Islet precursor cell (in vitro differentiated cells): Measurements from ENCODE around the gene ANP32A.
A peak's percentile ranks its signal among the peaks of the same experiment; 100 is the strongest.
"Not testable (repeated sequence)": the region's sequence is repeated elsewhere in the genome, so short reads cannot be mapped to it uniquely, and the experiment has no call there.

Experiments used
- DNase-seq: peaks from one replicate; pipeline ENCODE4 v3.0.0-alpha.2; 2018

Gene ANP32A

DNA sequence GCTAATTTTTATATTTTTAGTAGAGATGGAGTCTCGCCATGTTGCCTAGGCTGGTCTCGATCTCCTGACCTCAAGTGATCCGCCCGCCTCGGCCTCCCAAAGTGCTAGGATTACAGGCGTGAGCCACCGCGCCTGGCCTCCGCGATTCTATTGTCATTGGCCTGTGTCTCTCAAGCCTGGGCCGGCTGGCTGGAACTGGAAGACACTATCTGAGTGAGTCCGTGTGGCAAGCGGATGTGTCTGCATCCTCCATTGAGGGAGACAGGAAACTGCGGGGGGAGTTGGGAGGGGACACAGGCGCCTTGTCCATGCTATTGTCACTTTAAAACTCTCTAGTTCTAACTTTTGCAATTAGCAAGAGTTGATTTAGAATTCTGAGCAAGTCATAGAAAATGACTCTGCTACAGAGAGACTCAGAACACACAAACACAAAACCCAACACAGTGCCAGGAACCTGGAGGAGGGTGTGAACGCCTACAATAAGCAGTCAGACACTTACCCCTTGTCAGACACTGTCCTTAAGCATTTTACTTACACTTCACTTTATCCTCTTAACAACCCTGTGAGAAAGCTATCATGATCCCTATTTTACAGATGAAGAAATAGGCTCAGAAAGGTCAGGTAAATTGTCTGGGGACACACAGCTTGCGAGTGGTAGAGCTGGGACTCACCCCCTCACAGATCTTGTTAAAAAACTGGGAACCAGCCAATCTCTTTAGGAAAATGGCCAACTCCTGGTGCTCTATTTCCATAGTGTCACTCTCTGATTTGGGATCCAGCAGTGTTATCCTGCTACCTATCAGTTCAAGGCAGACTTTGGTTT, 38.7 kb downstream of the ANP32A start:
- DNase-seq: no peak

DNA sequence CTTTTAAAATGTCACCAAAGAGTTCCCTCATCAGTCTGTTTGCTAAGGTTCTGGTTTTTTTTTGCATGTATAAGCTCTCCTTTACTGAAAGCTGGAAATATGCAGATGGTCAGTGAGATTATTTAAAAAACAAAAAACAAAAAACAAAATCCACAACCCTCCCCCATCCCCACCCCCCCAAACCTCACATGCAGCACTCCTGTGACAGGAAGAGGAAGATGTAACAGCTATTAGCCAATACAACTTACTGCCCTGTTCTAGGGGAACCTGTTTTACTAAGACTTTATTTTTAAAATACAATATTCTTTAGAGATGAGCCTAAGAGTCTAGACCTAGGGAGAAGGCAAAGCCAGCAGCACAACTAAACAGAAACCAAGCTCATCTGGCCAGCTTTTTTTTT, 39.5 kb downstream of the ANP32A start:
- no peak for DNase-seq

DNA sequence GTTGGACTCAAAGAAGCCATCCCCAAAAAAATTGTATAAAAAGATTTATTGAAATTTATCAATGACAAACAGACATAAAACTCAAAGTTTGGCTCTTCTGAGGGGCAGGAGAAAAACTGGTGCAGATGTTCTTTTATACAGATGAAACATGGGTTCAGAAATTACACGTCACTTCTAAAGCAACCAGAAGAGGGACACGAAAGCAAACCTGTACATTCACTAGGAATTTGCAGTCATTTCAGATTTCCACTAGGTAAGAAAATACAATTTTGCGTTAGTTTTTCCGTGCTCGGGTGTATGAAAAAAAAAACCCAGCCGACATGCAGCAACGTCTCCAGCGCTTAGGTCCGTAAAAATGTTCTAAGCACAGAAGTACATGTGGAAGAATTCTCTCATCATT, 41.8 kb downstream of the ANP32A start:
- no peak for DNase-seq

DNA sequence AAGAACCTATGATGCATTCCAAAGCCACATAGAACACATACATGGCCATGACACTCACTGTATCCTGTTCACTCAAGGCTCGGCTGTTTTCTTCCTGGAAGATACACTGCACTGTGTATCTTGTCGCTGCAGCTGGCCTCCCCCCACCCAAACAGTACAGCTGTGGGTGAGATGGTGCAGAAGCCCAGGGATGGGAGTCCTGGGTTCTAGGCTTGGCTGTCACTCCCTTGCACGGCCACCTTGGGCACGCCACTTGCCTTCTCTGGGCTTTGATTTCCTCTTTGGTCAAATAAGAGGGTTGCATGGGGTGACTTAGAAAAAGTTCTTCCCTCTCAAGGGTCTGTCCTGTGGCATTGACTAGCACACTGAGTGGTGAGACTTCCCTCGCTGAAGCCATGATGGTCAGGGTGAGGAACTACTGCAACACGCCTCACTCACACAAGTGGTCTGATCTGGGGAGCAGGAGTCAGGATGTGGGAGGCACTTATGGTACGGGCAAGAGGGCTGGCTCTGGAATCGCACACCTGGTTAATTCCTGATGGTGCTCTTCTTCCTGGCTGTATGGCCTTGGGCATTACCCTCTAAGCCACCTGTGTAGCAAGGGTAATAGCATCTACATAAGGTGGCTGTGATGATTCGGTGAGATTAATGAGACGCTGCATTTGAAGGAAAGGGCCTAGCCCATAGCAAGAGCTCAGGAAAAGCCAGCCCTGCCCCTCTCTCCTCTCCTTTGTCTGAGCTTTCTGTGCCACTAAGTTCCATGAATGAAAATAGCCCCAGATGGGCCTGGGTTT, 44.0 kb downstream of the ANP32A start:
- no peak for DNase-seq

GRCh38 chr15:68775671-68776476, 44.8 kb downstream of the ANP32A start:
- no peak for DNase-seq

DNA sequence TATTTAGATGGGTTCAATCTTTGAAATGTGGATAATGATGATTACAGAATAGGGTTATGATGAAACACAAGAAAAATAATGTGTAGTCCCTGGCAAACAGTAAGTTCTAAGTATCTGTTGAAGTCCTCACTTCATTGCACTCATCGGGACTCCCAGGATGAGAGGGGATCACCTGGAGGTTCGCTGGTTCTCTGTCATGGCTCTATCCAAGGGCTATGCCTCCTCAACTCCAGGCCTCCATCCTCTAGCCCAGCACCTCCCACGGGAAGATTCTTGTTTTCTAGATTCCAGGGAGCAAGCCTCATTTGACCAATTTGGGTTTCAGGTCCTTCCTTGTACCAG, 45.5 kb downstream of the ANP32A start:
- DNase-seq: no peak

GRCh38 chr15:68774521-68775235, 46.0 kb downstream of the ANP32A start:
- DNase-seq: no peak

- no peak for DNase-seq
Measured at GRCh38 chr15:68774120-68774519, 46.6 kb downstream of the ANP32A start.

GRCh38 chr15:68773036-68773435, 47.7 kb downstream of the ANP32A start:
- DNase-seq: no peak

DNA sequence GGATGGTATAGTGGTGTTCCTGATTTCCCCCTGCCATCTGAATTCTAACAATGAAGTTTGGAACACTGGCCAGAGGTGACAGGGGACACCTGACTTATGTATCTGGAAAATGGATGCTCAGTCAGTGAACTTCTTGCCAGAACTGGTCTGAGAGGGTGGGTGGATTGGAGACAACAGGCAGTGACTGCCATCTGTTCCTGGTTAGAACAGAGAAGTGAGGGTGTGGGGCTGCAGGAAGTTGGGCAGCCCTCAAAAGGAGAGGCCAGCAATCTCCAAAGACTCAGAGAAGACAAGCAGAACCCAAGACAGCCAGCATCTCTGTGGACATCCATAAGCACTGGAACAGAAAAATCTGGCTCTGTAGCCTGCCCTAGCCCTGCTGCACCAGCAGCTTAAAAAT, 50.5 kb downstream of the ANP32A start:
- DNase-seq: no peak

- no peak for DNase-seq
Measured at GRCh38 chr15:68769702-68770101, 51.0 kb downstream of the ANP32A start.

DNA sequence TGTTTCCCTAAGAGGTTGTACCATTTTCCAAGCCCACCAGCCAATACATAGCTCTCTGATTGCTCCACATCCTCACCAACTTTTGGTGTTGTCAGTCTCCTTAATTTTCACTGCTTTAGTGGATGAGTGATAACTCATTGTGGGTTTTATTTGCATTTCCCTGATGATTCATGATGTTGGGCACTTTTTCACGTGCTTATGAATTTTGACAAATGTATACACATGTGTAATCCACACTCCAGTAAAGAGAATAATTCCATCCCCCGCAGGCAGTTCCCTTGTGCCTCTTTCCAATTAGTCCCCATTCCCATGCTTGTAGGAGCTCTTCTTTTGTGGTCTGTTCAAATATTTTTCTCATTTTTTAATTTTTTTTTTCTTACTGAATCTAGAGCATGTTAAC, 52.4 kb downstream of the ANP32A start:
- DNase-seq: no peak

DNA sequence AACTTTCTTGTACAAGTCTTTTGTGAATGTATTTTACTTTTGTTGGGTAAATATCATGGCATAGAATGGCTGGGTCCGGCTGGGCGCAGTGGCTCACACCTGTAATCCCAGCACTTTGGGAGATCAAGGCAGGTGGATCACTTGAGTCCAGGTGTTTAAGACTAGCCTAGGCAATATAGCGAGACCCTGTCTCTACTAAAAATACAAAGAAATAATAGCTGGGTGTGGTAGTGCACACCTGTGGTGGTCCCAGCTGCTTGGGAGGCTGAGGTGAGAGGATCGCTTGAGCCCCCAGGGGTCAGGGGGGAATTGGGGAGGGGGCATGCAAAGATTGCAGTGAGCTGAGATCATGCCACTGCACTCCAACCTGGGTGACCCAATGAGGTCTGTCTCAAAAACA, 52.9 kb downstream of the ANP32A start:
- DNase-seq: no peak

DNA sequence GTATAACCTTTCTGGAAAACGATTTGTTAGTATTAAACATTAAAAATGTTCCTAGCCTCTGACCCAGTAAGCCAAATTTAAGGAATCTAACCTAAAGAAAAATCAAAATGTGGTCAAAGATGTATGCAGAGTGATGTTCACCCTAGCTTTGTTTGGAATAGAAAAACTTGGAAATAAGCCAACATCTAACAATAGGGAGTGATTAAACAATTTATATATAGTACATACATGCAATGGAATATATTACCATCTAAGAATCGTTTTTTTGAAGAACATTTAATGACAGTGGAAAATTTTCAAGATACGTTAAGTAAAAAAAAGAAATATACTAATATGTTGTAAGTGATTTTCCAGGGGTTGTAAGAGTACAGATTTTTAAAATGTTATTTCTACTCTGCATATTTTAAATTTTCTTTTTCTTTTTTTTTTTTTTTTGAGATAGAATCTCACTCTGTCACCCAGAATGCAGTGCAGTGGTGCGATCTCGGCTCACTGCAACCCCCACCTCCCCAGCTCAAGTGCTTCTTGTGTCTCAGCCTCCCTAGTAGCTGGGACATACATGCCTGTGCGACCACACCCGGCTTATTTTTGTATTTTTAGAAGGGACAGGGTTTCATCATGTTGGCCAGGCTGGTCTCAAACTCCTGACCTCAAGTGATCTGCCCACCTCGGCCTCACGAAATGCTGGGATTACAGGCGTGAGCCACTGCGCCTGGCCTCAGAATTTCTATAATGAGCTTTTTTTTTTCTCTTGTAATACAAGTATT, 54.9 kb downstream of the ANP32A start:
- DNase-seq: no peak

DNA sequence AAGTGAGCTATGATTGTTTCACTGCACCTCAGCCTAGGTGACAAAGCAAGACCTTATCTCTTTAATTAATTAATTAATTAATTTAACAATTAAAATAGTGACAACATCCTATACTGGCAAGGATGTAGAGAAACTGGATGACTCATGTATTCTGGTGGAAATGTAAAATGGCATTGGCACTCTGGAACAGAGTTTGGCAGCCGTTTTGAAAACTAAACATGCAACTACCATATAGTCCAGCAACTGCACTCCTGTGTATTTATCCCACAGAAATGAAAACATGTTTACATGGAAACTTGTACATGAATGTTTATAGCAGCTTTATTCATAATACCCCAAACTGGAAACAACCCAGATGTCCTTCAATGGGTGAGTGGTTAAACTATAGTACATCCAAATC, 56.6 kb downstream of the ANP32A start:
- no peak for DNase-seq

GRCh38 chr15:68763063-68763462, 57.6 kb downstream of the ANP32A start:
- DNase-seq: no peak

- DNase-seq: not testable (repeated sequence)
Measured at GRCh38 chr15:68759982-68760579, 60.6 kb downstream of the ANP32A start.

DNA sequence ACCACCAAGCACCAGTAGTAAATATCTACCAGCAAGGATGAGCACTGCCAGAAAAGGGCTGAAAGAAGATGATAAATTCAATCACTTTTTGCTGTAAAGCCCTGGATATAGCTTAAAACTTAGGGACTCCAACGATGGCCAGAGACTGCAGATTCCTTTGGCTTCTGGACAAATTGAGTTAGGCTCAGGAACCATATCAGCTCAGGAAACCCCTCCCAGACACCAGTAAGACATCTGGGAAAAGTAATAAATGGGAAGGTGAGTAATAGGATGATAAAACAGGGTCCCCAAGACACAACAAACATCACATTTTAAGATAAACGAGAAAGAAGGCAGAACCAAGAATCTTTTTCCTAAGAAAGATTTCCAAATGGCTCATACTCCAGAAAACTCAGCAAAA, 65.0 kb downstream of the ANP32A start:
- no peak for DNase-seq

DNA sequence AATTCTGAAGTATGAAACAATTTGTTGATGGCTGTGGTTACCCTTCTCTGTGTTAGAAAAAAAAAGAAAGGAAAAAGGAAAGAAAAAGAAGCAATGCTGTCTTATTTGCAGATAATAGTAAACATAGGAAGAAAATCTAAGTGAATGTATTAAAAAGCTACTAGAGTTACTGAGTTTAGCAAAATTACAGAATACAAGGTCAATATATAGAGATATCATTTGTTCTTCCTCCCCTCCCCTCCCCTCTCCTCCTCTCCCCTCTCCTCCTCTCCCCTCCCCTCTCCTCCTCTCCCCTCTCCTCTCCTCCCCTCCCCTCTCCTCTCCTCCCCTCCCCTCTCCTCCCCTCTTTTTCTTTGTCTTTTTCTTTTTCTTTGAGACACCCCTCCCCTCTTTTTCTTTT, 69.1 kb downstream of the ANP32A start:
- no peak for DNase-seq

DNA sequence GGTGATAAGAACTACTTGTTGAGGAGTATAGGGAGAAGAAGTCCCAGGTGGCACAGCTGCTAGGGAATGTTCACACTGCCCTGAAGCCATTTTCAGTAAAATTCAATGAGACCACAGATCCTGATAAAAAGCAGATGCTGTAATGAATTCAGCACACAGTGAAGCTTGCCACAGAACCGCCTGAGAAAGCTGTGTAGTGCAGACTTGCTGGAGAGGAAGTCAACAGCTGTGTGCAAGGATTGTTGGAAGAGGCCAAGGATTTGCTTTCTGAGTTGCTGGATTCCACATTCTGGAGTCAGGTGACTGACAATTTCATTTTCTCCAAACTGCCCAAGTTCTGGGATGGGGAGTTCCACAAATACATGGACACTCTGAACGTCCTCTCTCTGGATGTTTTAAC, 70.9 kb downstream of the ANP32A start:
- no peak for DNase-seq

GRCh38 chr15:68749365-68749764, 71.3 kb downstream of the ANP32A start:
- no peak for DNase-seq

DNA sequence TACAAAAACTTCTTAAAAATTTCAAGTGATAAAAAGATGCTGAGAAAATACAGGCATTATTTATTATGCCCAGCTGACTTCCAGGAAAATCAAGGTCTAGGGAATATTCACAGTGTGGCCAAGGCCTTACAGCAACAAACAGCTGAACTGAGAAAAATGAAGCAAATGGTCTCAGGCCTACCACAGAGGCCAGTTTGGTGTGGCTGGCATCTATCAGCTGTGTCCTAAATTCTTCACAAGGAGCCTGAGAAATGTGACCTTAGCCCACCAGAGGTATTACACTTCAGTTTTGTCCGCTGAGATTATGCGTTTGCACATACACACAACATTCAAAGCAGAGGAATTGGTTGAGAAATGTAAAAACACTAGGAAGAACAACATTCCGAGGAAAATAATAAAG, 77.4 kb downstream of the ANP32A start:
- DNase-seq: peak; percentile 10
